KMS-11 (cell line): ENCODE results near the gene CSNK1D.

Source experiments
- H2AFZ ChIP-seq: fragments of 200-600 bp; sonication (generic); 2 replicates; pipeline ENCODE4 v1.6.1; 2016; ENCODE audit warnings: antibody characterized with exemption, mixed run types, low read depth
- H3K27ac ChIP-seq: fragments of 200-600 bp; sonication (generic); 2 replicates; pipeline ENCODE4 v1.6.1; 2016; ENCODE audit warnings: mild to moderate bottlenecking, mixed run types
- H3K27me3 ChIP-seq: fragments of 200-600 bp; sonication (generic); 2 replicates; pipeline ENCODE4 v1.6.1; 2017; ENCODE audit warnings: mild to moderate bottlenecking, low read depth, mixed run types, moderate library complexity; ENCODE audit not compliant: insufficient read depth
- H3K36me3 ChIP-seq: fragments of 200-600 bp; sonication (generic); 2 replicates; pipeline ENCODE4 v1.6.1; 2017; ENCODE audit warnings: mild to moderate bottlenecking, mixed run types; ENCODE audit not compliant: insufficient read depth
- H3K4me1 ChIP-seq: fragments of 200-600 bp; sonication (generic); 2 replicates; pipeline ENCODE4 v1.6.1; 2016; ENCODE audit warnings: mild to moderate bottlenecking, low read depth, mixed run types; ENCODE audit not compliant: poor library complexity, severe bottlenecking
- H3K4me2 ChIP-seq: fragments of 200-600 bp; sonication (generic); 2 replicates; pipeline ENCODE4 v1.7.0; 2016; ENCODE audit warnings: mild to moderate bottlenecking, mixed run types
- H3K4me3 ChIP-seq: fragments of 200-600 bp; sonication (generic); IDR thresholded peaks from 2 replicates; pipeline ENCODE4 v1.6.1; 2017; ENCODE audit warnings: low read depth, low read length, mixed read lengths; ENCODE audit not compliant: insufficient read depth
- H3K79me2 ChIP-seq: fragments of 200-600 bp; sonication (generic); 2 replicates; pipeline ENCODE4 v1.6.1; 2016; ENCODE audit warnings: low read depth, mixed run types; ENCODE audit not compliant: insufficient read depth
- H3K9ac ChIP-seq: fragments of 200-600 bp; sonication (generic); 2 replicates; pipeline ENCODE4 v1.6.1; 2016; ENCODE audit warnings: mild to moderate bottlenecking, mixed run types
- H4K20me1 ChIP-seq: fragments of 200-600 bp; sonication (generic); 2 replicates; pipeline ENCODE4 v1.6.1; 2016; ENCODE audit warnings: mild to moderate bottlenecking, mixed run types; ENCODE audit not compliant: insufficient read depth
- TF ChIP-seq, protein P1 (sequence below): fragments of 200-600 bp; sonication (generic); conservative IDR thresholded peaks from 2 replicates; pipeline ENCODE4 v1.6.1; 2017; ENCODE audit warnings: low read depth, mild to moderate bottlenecking, antibody characterized with exemption, low read length, moderate library complexity, mixed read lengths

The CSNK1D gene

DNA sequence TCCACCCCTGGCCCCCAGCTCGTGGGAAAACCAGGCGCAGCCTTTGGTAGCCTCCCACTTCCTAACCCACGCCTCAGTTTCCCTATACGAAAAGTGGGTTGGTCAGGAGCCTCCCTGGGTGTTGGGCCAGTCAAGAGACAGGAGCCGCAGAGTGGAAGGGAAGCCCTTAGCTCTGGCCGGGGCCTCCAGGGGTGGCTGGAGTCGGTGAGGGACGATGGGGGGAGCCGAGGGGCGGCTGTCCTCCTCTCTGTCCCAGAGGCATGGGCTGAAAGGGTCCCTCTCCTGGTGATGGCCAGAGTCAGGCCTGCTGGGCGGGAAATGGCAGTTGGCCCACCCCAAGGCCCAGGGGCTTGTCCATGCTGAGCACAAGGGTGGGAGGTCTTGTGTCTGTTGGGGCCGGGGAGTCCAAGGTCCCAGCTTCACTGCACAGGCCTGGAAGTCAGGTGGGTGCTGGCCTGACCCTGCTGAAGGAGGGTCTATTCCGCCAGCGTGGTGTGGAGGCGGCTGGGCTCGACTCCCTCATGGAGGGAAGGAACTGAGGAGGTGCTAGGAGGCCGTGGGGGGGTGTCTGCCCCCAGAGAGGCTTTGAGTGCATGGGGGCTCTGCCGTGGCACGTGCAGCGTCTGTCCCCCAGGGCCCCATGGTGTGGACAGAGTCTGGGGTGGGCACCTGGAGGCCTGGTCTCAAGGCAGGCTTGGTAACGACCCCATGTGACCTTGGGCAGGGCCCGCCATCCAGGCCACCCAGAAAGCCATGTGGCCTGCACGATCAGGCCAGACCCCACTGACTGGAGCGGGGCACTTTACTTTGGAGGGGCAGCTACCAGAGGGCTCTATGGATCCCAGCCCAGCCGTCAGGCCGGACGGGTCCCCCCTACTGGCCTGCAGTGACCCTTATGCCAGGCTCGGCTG, 43.5 kb downstream of the CSNK1D start:
- Histone ChIP-seq H3K27me3 (peaks cover 35% of the 10 kb centered on the region; the same call in 1 of the 2 replicates), H3K27ac (no peak overlapping the region), H4K20me1 (no peaks in the 10 kb centered on the region), H3K4me3 (no peak overlapping the region), H3K79me2 (no peaks in the 10 kb centered on the region), H3K4me2 (no peak overlapping the region), H2AFZ (no peak overlapping the region), H3K36me3 (no peaks in the 10 kb centered on the region), H3K4me1 (peaks cover 6% of the 10 kb centered on the region), H3K9ac (no peak overlapping the region)
- TF ChIP-seq, protein P1, sequence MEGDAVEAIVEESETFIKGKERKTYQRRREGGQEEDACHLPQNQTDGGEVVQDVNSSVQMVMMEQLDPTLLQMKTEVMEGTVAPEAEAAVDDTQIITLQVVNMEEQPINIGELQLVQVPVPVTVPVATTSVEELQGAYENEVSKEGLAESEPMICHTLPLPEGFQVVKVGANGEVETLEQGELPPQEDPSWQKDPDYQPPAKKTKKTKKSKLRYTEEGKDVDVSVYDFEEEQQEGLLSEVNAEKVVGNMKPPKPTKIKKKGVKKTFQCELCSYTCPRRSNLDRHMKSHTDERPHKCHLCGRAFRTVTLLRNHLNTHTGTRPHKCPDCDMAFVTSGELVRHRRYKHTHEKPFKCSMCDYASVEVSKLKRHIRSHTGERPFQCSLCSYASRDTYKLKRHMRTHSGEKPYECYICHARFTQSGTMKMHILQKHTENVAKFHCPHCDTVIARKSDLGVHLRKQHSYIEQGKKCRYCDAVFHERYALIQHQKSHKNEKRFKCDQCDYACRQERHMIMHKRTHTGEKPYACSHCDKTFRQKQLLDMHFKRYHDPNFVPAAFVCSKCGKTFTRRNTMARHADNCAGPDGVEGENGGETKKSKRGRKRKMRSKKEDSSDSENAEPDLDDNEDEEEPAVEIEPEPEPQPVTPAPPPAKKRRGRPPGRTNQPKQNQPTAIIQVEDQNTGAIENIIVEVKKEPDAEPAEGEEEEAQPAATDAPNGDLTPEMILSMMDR: no peak

DNA sequence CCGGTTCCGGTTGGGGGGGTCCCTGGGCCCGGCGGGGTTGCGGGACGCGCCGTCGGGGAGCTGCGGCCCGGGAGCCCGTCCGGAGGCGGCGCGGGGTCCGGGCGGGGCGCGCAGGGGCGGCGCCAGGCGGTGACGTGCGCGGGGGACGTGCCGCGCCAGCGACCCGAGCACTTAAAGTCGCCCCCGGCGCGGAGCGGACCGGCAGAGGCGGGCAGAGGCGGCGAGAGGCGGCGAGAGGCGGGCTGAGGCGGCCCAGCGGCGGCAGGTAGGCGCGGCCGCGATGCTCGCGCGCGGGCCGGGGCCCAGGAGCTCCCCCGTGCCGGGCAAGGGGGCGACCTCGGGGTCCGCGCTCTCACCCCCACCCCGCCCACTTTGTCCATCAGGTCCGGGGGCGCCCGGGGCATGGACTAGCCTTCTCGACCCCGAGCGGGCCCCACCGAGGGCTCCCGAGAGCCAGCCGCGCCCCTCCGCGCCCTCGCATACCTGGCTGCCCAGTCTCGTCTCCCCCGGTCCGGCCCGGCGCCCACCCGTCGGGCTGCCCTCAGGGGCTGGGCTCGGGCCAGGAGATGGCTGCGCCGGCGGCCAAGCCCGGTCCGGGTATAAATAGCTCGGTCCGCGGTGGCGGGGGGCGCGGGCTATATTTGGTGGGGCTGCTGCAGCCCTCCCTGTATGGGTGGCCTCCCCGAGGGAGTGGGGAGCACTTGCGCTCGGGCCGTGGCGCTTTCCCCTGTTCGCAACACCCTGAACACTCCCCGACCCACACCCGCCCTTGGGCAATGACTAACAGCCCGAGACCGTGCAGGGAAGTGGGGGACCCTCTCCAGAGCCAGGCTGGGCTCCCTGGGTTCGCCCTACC, 44.4 kb downstream of the CSNK1D start, which contains the start of gene SLC16A3:
Gene SLC16A3 (plus strand): TSS at position 201 of the 856 bp plus-strand sequence. CDS start 6,967 bp downstream, outside the sequence.
- no peak within 1 kb of the TSS for H3K4me2 ChIP-seq
- no peak within 1 kb of the TSS for H3K4me3 ChIP-seq
- TF ChIP-seq, protein P1: no peak
- H3K36me3 ChIP-seq: no peaks in the 10 kb centered on the region
- no peaks in the 10 kb centered on the region for H3K79me2 ChIP-seq
- peaks cover 6% of the 10 kb centered on the region for H3K4me1 ChIP-seq
- no peak within 1 kb of the TSS for H3K27ac ChIP-seq
- no peak within 1 kb of the TSS for H3K9ac ChIP-seq
- H2AFZ ChIP-seq: no peak within 1 kb of the TSS
- H4K20me1 ChIP-seq: no peaks in the 10 kb centered on the region
- peaks cover 27% of the 10 kb centered on the region; the same call in 1 of the 2 replicates for H3K27me3 ChIP-seq

DNA sequence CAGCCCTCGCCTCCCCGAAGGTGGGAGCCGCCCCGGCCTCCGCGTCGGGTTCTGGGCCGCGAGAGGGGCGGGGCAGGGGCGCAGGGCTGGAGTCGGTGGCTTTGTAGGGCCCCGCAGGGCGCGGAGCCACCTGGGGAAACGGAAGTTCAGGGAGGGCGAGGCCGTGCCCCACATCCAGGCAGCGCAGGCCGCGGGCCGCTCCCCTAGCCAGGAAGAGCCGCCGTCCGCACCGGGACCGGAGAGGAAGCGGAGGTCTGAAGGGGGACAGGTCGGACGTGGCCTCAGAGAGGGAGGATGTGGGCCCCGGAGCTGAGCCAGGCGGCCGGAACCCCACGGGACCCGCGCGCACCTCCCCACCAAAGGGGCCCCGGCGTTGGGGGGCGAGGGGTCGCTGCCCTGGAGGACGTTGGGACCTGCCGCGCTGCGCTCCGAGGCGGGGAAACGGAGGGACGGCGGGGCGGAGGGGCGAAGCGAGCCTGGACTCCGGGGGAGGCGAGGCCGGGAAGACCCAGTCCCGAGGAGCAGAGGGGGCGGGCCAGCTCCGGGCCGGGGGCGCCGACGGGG, 45.1 kb downstream of the CSNK1D start:
- Histone ChIP-seq H3K79me2 (no peaks in the 10 kb centered on the region), H3K36me3 (no peaks in the 10 kb centered on the region), H3K9ac (no peak overlapping the region), H3K4me2 (no peak overlapping the region), H4K20me1 (no peaks in the 10 kb centered on the region), H3K4me3 (no peak overlapping the region), H2AFZ (no peak overlapping the region), H3K27me3 (peaks cover 27% of the 10 kb centered on the region; the same call in 1 of the 2 replicates), H3K4me1 (peaks cover 6% of the 10 kb centered on the region), H3K27ac (no peak overlapping the region)
- TF ChIP-seq, protein P1: no peak

DNA sequence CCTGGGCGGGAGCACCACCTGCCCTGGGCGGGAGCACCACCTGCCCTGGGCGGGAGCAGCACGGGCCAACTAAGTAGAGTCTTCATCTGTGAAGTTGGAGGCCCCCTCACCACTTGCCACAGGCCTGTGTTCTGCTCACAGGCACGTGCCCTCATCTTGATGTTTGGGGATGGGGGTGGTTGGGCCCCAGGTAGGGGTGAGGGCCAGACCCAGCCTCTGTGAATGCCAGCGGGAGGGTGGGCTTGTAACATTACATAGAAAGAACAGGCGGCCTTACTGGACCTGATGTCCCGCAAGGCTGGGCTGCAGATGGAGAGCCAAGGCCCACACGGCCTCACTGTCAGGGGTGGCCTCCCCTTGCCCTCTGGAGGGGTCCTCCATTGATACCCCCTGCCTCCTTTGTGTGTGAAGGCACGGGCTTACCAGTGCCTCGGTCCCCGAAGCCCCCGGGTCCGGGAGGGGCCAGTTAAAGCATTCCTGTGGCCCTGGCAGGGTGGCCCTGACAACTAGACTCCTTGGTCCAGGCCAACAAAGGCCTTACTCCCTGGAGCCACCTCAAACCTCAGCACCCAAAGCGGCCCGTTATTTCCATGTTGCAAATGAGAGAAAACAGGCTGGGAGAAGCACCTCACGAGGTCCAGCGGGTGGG, 45.7 kb downstream of the CSNK1D start:
- H2AFZ ChIP-seq: no peak overlapping the region
- peaks cover 27% of the 10 kb centered on the region; the same call in 1 of the 2 replicates for H3K27me3 ChIP-seq
- H3K9ac ChIP-seq: no peak overlapping the region
- peaks cover 6% of the 10 kb centered on the region for H3K4me1 ChIP-seq
- H3K4me2 ChIP-seq: no peak overlapping the region
- H3K27ac ChIP-seq: no peak overlapping the region
- no peaks in the 10 kb centered on the region for H3K36me3 ChIP-seq
- TF ChIP-seq, protein P1: no peak
- H3K79me2 ChIP-seq: no peaks in the 10 kb centered on the region
- H4K20me1 ChIP-seq: no peaks in the 10 kb centered on the region
- H3K4me3 ChIP-seq: no peak overlapping the region
